Nephron progenitor cell (in vitro differentiated cells): ENCODE data around the gene ADPRS.

Source experiments
- DNase-seq: peaks from one replicate; pipeline ENCODE4 v3.0.0; 2021
- H3K27ac Mint-ChIP-seq: 2 replicates; pipeline ENCODE4 v1.8.0; 2021; ENCODE audit warnings: mild to moderate bottlenecking, moderate library complexity, mixed read lengths
- H3K27me3 Mint-ChIP-seq: 2 replicates; pipeline ENCODE4 v1.8.0; 2021; ENCODE audit warnings: mild to moderate bottlenecking, low read depth, mixed read lengths; ENCODE audit not compliant: poor library complexity
- H3K36me3 Mint-ChIP-seq: 2 replicates; pipeline ENCODE4 v1.8.0; 2021; ENCODE audit warnings: low read depth, mixed read lengths
- H3K4me1 Mint-ChIP-seq: 2 replicates; pipeline ENCODE4 v1.8.0; 2021; ENCODE audit warnings: mixed read lengths
- H3K4me3 Mint-ChIP-seq: 2 replicates; pipeline ENCODE4 v1.8.0; 2021; ENCODE audit warnings: mild to moderate bottlenecking, moderate library complexity, mixed read lengths
- H3K9me3 Mint-ChIP-seq: 2 replicates; pipeline ENCODE4 v1.8.0; 2021; ENCODE audit warnings: mild to moderate bottlenecking, moderate library complexity, mixed read lengths
- CTCF ChIP-seq: fragments of 200-600 bp; sonication (generic); IDR thresholded peaks from 2 replicates; pipeline ENCODE4 v1.5.0; 2021; ENCODE audit warnings: antibody characterized with exemption

ADPRS gene

GRCh38 chr1:36109041-36109679, 20.5 kb downstream of the ADPRS start:
- no peak for TF ChIP-seq CTCF

GRCh38 chr1:36111151-36111550, 22.5 kb downstream of the ADPRS start:
- no peak for DNase-seq
- H3K9me3 Mint-ChIP-seq = no peaks in the 10 kb centered on the region
- H3K36me3 Mint-ChIP-seq = no peaks in the 10 kb centered on the region
- TF ChIP-seq CTCF = no peak
- peaks cover 50% of the 10 kb centered on the region for H3K4me1 Mint-ChIP-seq
- H3K4me3 Mint-ChIP-seq = no peak overlapping the region
- peaks cover 6% of the 10 kb centered on the region for H3K27me3 Mint-ChIP-seq
- H3K27ac Mint-ChIP-seq = no peak overlapping the region

More at GRCh38 chr1:36109041-36109679, 20.5 kb downstream of the ADPRS start:
- Mint-ChIP-seq H3K4me1 (peaks cover 49% of the 10 kb centered on the region), H3K27ac (peak overlapping the region; percentile 39), H3K27me3 (peaks cover 6% of the 10 kb centered on the region), H3K9me3 (no peaks in the 10 kb centered on the region), H3K36me3 (no peaks in the 10 kb centered on the region), H3K4me3 (no peak overlapping the region)
- DNase-seq = no peak

GRCh38 chr1:36112823-36113222, 24.1 kb downstream of the ADPRS start:
- no peaks in the 10 kb centered on the region for H3K9me3 Mint-ChIP-seq
- no peak overlapping the region for H3K27ac Mint-ChIP-seq
- H3K4me3 Mint-ChIP-seq = no peak overlapping the region
- H3K36me3 Mint-ChIP-seq = no peaks in the 10 kb centered on the region
- peaks cover 51% of the 10 kb centered on the region for H3K4me1 Mint-ChIP-seq
- H3K27me3 Mint-ChIP-seq = peaks cover 9% of the 10 kb centered on the region
- no peak for DNase-seq
- TF ChIP-seq CTCF = no peak

- Mint-ChIP-seq H3K36me3 (no peaks in the 10 kb centered on the region), H3K27me3 (peaks cover 10% of the 10 kb centered on the region), H3K27ac (no peak overlapping the region), H3K4me3 (no peak overlapping the region), H3K9me3 (no peaks in the 10 kb centered on the region), H3K4me1 (peaks cover 37% of the 10 kb centered on the region)
- TF ChIP-seq CTCF = no peak
- DNase-seq = no peak
These were observed 25.7 kb downstream of the ADPRS start for GRCh38 chr1:36114371-36114770.

- H3K36me3 Mint-ChIP-seq = no peaks in the 10 kb centered on the region
- peaks cover 13% of the 10 kb centered on the region for H3K27me3 Mint-ChIP-seq
- peak; percentile 40 for DNase-seq
- no peak for TF ChIP-seq CTCF
- peaks cover 39% of the 10 kb centered on the region for H3K4me1 Mint-ChIP-seq
- no peak overlapping the region for H3K27ac Mint-ChIP-seq
- no peak overlapping the region for H3K4me3 Mint-ChIP-seq
- H3K9me3 Mint-ChIP-seq = no peaks in the 10 kb centered on the region
These were observed 26.5 kb downstream of the ADPRS start for GRCh38 chr1:36115200-36115669.

GRCh38 chr1:36115931-36116330, 27.2 kb downstream of the ADPRS start:
- Mint-ChIP-seq H3K9me3 (no peaks in the 10 kb centered on the region), H3K27ac (no peak overlapping the region), H3K4me3 (no peak overlapping the region), H3K27me3 (peaks cover 15% of the 10 kb centered on the region), H3K4me1 (peaks cover 36% of the 10 kb centered on the region), H3K36me3 (no peaks in the 10 kb centered on the region)
- no peak for TF ChIP-seq CTCF
- DNase-seq = no peak
